Stomach (tissue), 4 donors: Measurements from ENCODE around the gene SUPT7L.

Source experiments
- POLR2A ChIP-seq, 4 donors: fragments of 450-650 bp; IDR thresholded peaks; one replicate each; pipeline ENCODE4 v1.6.1; 2016; ENCODE audit warnings: antibody characterized with exemption in 4 of 4, control low read depth in 2 of 4, mild to moderate bottlenecking in 1 of 4, moderate library complexity in 1 of 4
- POLR2AphosphoS5 ChIP-seq, 3 donors: sonication (generic); formaldehyde crosslinking; IDR thresholded peaks; one replicate each; pipeline ENCODE4 v1.6.1; 2016; ENCODE audit warnings: antibody characterized with exemption in 3 of 3
- TF ChIP-seq, protein P1 (sequence below), 7 experiments: fragments of 450-650 bp in 4 of 7; fragments of 200-600 bp in 3 of 7; sonication (generic) in 3 of 7; IDR thresholded peaks; one replicate each; pipeline ENCODE4 v1.5.1; 2016 to 2019; ENCODE audit warnings: antibody characterized with exemption in 7 of 7, control low read depth in 2 of 7, mild to moderate bottlenecking in 1 of 7

DNA sequence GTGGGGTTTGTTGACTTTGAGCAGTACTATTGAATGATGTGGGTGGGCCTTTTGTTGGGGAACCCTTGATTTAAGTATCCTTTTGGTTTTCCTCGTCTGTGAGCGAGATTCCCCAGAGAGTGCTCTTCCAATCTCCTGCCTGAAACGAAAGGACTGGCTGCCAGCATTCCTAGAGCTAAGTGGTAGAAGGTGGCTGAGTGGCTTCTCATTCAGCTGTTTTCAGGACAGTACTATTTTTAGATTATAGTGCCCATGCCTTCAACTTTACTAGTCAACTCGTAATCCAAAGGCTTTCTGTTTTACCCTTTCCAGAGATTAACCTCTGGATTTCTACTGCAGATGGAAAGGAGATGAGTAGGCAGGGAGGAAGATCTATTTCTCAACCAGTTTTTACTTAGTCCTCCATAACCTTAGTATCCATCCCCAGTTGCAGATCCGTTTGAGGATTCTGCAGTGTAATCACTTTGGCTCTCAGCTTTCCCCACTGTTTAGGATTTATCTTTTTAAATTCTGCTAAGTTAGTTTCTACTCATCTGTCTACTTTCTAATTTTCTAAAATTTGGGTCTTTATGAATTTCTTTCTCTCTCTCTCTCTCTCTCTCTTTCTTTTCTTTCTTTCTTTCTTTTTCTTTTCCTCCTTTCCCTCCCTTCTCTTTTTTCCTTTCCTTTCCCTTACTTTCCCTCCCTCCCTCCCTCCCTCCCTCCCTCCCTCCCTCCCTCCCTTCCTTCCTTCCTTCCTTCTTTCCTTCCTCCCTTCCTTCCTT, 9.5 kb upstream of the SUPT7L start:
- TF ChIP-seq, protein P1, sequence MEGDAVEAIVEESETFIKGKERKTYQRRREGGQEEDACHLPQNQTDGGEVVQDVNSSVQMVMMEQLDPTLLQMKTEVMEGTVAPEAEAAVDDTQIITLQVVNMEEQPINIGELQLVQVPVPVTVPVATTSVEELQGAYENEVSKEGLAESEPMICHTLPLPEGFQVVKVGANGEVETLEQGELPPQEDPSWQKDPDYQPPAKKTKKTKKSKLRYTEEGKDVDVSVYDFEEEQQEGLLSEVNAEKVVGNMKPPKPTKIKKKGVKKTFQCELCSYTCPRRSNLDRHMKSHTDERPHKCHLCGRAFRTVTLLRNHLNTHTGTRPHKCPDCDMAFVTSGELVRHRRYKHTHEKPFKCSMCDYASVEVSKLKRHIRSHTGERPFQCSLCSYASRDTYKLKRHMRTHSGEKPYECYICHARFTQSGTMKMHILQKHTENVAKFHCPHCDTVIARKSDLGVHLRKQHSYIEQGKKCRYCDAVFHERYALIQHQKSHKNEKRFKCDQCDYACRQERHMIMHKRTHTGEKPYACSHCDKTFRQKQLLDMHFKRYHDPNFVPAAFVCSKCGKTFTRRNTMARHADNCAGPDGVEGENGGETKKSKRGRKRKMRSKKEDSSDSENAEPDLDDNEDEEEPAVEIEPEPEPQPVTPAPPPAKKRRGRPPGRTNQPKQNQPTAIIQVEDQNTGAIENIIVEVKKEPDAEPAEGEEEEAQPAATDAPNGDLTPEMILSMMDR (IDR thresholded peaks at IDR 0.05): no peak
- TF ChIP-seq POLR2A (IDR thresholded peaks at IDR 0.05) (no peak), POLR2AphosphoS5 (IDR thresholded peaks at IDR 0.05) (no peak)
